IMR-90 (cell line): ENCODE results near the gene DPF3. TPM values are rescaled to one million over a fixed set of nuclear protein-coding genes. Genes with fewer than 3 reads are reported as not detected.

Experiments
- ATAC-seq: fragments of 200-7000 bp; cut with Tn5 transposase; 2 replicates; pipeline ENCODE4 v1.9.1; 2020; ENCODE audit warnings: low read depth, mild to moderate bottlenecking, moderate library complexity
- BruUV-seq: library from RNA; stranded (reverse); fragments of 400-500 nt; replicated peaks from 2 replicates; lab custom pipeline; 2021; lab: Mats Ljungman, UMichigan
- CTCF ChIA-PET: fragments of 300-600 bp; formaldehyde crosslinking; extraction: SDS; loops from one replicate; lab custom pipeline; 2021; ENCODE audit warnings: antibody characterized with exemption; lab: Yijun Ruan, JAX
- POLR2A ChIA-PET: fragments of 300-600 bp; sonication (Branson Sonifier 250); formaldehyde crosslinking; loops from one replicate; lab custom pipeline; 2022; ENCODE audit warnings: antibody characterized with exemption; ENCODE audit not compliant: unreplicated experiment; lab: Charles Lee
- DNase-seq: peaks from one replicate; pipeline ENCODE4 v3.0.0; 2013
- H2AFZ ChIP-seq: replicated peaks from 2 replicates; pipeline ENCODE3; 2013; ENCODE audit warnings: low read length, mild to moderate bottlenecking; ENCODE audit not compliant: poor library complexity
- H2AK5ac ChIP-seq: 2 replicates; pipeline ENCODE4 v1.6.1; 2013; ENCODE audit warnings: low read depth, low read length, inconsistent platforms
- H2AK9ac ChIP-seq: replicated peaks from 2 replicates; pipeline ENCODE3; 2013; ENCODE audit warnings: mild to moderate bottlenecking, low read depth, low read length, moderate library complexity; ENCODE audit not compliant: poor library complexity
- H2BK120ac ChIP-seq: 2 replicates; pipeline ENCODE4 v1.6.1; 2013; ENCODE audit warnings: low read depth, low read length, inconsistent platforms
- H2BK15ac ChIP-seq: 3 replicates; pipeline ENCODE4 v1.6.1; 2013; ENCODE audit warnings: low read depth, low read length, inconsistent platforms
- H2BK20ac ChIP-seq: 2 replicates; pipeline ENCODE4 v1.6.1; 2013; ENCODE audit warnings: low read depth, mild to moderate bottlenecking, inconsistent platforms, low read length, moderate library complexity
- H2BK5ac ChIP-seq: 2 replicates; pipeline ENCODE4 v1.6.1; 2013; ENCODE audit warnings: mild to moderate bottlenecking, low read depth, low read length, inconsistent platforms; ENCODE audit not compliant: poor library complexity, severe bottlenecking
- H3K14ac ChIP-seq: replicated peaks from 2 replicates; pipeline ENCODE4 v1.6.1; 2013; ENCODE audit warnings: low read depth, low read length, inconsistent platforms
- H3K18ac ChIP-seq: 2 replicates; pipeline ENCODE4 v1.6.1; 2013; ENCODE audit warnings: low read depth, low read length, control low read depth
- H3K23ac ChIP-seq: 2 replicates; pipeline ENCODE4 v1.6.1; 2013; ENCODE audit warnings: low read depth, low read length, inconsistent platforms
- H3K27ac ChIP-seq: 2 replicates; pipeline ENCODE4 v1.5.1; 2013; ENCODE audit warnings: mild to moderate bottlenecking, control low read depth, low read length; ENCODE audit not compliant: insufficient read depth
- H3K27me3 ChIP-seq: 2 replicates; pipeline ENCODE4 v1.6.1; 2013; ENCODE audit warnings: low read length; ENCODE audit not compliant: control insufficient read depth, insufficient read depth
- H3K36me3 ChIP-seq: 2 replicates; pipeline ENCODE4 v1.6.1; 2013; ENCODE audit warnings: low read length, mixed read lengths; ENCODE audit not compliant: control insufficient read depth, insufficient read depth
- H3K4ac ChIP-seq: 2 replicates; pipeline ENCODE4 v1.6.1; 2013; ENCODE audit warnings: low read depth, low read length, inconsistent platforms
- H3K4me1 ChIP-seq: 2 replicates; pipeline ENCODE4 v1.6.1; 2013; ENCODE audit warnings: low read length, mixed read lengths; ENCODE audit not compliant: control insufficient read depth, insufficient read depth
- H3K4me2 ChIP-seq: 2 replicates; pipeline ENCODE4 v1.6.1; 2013; ENCODE audit warnings: low read depth, mild to moderate bottlenecking, control low read depth, low read length, moderate library complexity
- H3K4me3 ChIP-seq: 2 replicates; pipeline ENCODE4 v1.5.1; 2013; ENCODE audit warnings: low read depth, mild to moderate bottlenecking, control low read depth, low read length, moderate library complexity; ENCODE audit not compliant: insufficient read depth
- H3K56ac ChIP-seq: 2 replicates; pipeline ENCODE4 v1.6.1; 2013; ENCODE audit warnings: low read length, inconsistent platforms; ENCODE audit not compliant: insufficient read depth; ENCODE audit errors: extremely low read depth
- H3K79me1 ChIP-seq, 2 experiments: 2 replicates each; pipeline ENCODE4 v1.6.1; 2013; ENCODE audit warnings: low read length in 2 of 2, inconsistent platforms in 1 of 2, low read depth in 1 of 2
- H3K9ac ChIP-seq: 2 replicates; pipeline ENCODE4 v1.6.1; 2013; ENCODE audit warnings: low read depth, low read length, control low read depth
- H3K9me1 ChIP-seq: 2 replicates; pipeline ENCODE4 v1.6.1; 2013; ENCODE audit warnings: low read length, inconsistent platforms; ENCODE audit not compliant: insufficient read depth
- H3K9me3 ChIP-seq: 2 replicates; pipeline ENCODE4 v1.6.1; 2013; ENCODE audit warnings: low read length; ENCODE audit not compliant: control insufficient read depth, insufficient read depth
- H4K20me1 ChIP-seq: 2 replicates; pipeline ENCODE4 v1.6.1; 2013; ENCODE audit warnings: low read length, inconsistent platforms; ENCODE audit not compliant: insufficient read depth
- H4K5ac ChIP-seq: 2 replicates; pipeline ENCODE4 v1.6.1; 2013; ENCODE audit warnings: mild to moderate bottlenecking, low read depth, low read length, control low read depth
- H4K8ac ChIP-seq, 2 experiments: 2 replicates each; pipeline ENCODE4 v1.6.1; 2013; ENCODE audit warnings: low read depth in 2 of 2, low read length in 2 of 2, control low read depth in 1 of 2, inconsistent platforms in 1 of 2
- H4K91ac ChIP-seq: 2 replicates; pipeline ENCODE4 v1.6.1; 2013; ENCODE audit warnings: low read depth, low read length, inconsistent platforms; ENCODE audit not compliant: insufficient read depth
- CEBPB ChIP-seq: IDR thresholded peaks from 2 replicates; pipeline ENCODE4 v1.6.1; 2012; ENCODE audit warnings: low read depth, low read length, improper control_type of control experiment
- CHD1 ChIP-seq: IDR thresholded peaks from 2 replicates; pipeline ENCODE4 v1.6.1; 2012; ENCODE audit warnings: low read depth, low read length, improper control_type of control experiment
- FOS ChIP-seq: fragments of 150-350 bp; IDR thresholded peaks from 2 replicates; pipeline ENCODE4 v1.6.1; 2016; ENCODE audit warnings: low read depth, low read length
- MAFK ChIP-seq: IDR thresholded peaks from 2 replicates; pipeline ENCODE4 v1.6.1; 2012; ENCODE audit warnings: low read depth, low read length, improper control_type of control experiment
- MXI1 ChIP-seq: IDR thresholded peaks from 2 replicates; pipeline ENCODE4 v1.6.1; 2012; ENCODE audit warnings: low read depth, mild to moderate bottlenecking, low read length, moderate library complexity, borderline replicate concordance
- RCOR1 ChIP-seq: IDR thresholded peaks from 2 replicates; pipeline ENCODE4 v1.6.1; 2012; ENCODE audit warnings: mild to moderate bottlenecking, low read length, improper control_type of control experiment; ENCODE audit not compliant: insufficient replicate concordance
- WGBS, 2 experiments: methylation state at CpG; one replicate each; pipeline versions ENCODE4 v1.1.5 to v1.1.7; 2013; ENCODE audit warnings: missing lambda C conversion rate in 2 of 2; ENCODE audit not compliant: insufficient read length in 1 of 2; ENCODE audit errors: extremely low coverage in 2 of 2; 5-methylcytosine and 5-hydroxymethylcytosine counted together
- dilution Hi-C: fragments of 300-500 bp; cut with HindIII; formaldehyde crosslinking; loops from one replicate; pipeline ENCODE4 v1.14.3; 2018; ENCODE audit warnings: low sequenced_read_pairs; ENCODE audit not compliant: unreplicated experiment
- in situ Hi-C: fragments of 300-500 bp; cut with MboI; formaldehyde crosslinking; loops from 3 replicates; pipeline ENCODE4 v1.14.3; 2019; ENCODE audit warnings: low sequenced_read_pairs, inconsistent platforms, mixed read lengths
- intact Hi-C: fragments of 100-400 bp; cut with micrococcal nuclease; formaldehyde crosslinking; loops from 2 replicates; pipeline ENCODE4 v1.10.0; 2022
- polyA plus RNA-seq, 3 experiments: library from polyadenylated mRNA; depleted of rRNA; stranded (reverse); fragments of >200 nt; gene quantifications; 2 replicates each; pipeline ENCODE4 v1.2.3, GENCODE V29; 2012; ENCODE audit warnings: low replicate concordance in 1 of 3
- total RNA-seq: library from RNA; depleted of rRNA; stranded (reverse); fragments of >200 nt; gene quantifications from 2 replicates; pipeline ENCODE4 v1.2.3, GENCODE V29; 2012
- TF ChIP-seq, protein P1 (sequence below): fragments of 150-350 bp; IDR thresholded peaks from 2 replicates; pipeline ENCODE4 v1.6.1; 2016; ENCODE audit warnings: low read depth, mild to moderate bottlenecking, low read length, moderate library complexity, borderline replicate concordance

DPF3 gene
- total and polyA plus RNA-seq, 2 of the 4 experiments (the other 2 are of a cell fraction): 30.5 to 32.8 TPM

DNA sequence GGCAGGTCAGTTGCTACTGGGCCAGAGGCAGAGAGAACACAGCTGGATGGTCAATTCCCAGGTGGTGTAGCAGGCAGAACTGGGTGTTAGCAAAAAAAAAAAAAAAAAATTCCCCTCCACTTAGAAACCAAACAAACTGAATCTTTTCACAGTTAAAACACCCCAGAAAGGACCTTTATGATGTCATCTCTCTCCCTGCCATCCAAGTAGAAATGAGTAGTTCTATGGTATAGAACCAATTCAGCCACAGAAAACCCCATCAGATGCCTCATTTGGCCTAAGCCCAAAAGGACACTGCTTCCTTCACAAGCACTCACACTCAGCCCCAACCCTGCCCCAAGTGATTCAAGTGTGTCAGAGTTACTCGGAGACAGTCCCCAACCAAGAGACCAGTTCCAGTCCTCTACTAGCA lies 230.8 kb downstream of the DPF3 start (continued):
- TF ChIP-seq CHD1 (no peak), RCOR1 (no peak), MXI1 (no peak)
- TF ChIP-seq, protein P1, sequence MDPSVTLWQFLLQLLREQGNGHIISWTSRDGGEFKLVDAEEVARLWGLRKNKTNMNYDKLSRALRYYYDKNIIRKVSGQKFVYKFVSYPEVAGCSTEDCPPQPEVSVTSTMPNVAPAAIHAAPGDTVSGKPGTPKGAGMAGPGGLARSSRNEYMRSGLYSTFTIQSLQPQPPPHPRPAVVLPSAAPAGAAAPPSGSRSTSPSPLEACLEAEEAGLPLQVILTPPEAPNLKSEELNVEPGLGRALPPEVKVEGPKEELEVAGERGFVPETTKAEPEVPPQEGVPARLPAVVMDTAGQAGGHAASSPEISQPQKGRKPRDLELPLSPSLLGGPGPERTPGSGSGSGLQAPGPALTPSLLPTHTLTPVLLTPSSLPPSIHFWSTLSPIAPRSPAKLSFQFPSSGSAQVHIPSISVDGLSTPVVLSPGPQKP: no peak

DNA sequence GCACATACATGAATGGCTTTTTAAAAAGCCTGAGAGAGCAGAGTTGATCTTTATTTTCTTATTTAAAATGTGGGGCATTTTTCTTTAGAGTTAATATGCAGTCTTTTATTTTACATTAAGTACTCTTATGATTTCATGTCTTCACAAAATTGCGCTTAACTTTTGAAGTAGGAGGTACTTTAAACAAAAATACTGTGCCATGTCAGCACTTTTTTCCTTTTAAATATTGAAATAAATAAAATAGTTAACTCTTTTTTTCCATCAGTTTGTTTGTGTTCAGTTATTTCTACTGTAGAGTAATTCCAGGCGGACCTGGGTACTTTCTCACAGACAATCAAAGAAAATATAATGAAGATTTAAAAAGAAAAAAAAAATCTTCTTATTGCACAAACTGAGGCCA lies 231.7 kb downstream of the DPF3 start:
- Histone ChIP-seq H2BK20ac (no peak overlapping the region; the same call in 1 of the 2 replicates), H3K4me1 (peaks cover 22% of the 10 kb centered on the region), H3K27ac (peak overlapping the region; percentile 42; the same call in 1 of the 2 replicates), H3K9me3 (no peaks in the 10 kb centered on the region), H4K20me1 (no peaks in the 10 kb centered on the region), H3K36me3 (peaks cover 6% of the 10 kb centered on the region), H3K9me1 (peaks cover 24% of the 10 kb centered on the region), H2BK5ac (peak overlapping the region; percentile 34), H4K5ac (peak overlapping the region; percentile 89; the same call in 1 of the 2 replicates), H3K23ac (no peak overlapping the region), H3K4me2 (no peak overlapping the region), H3K4me3 (no peak overlapping the region), H3K79me1 (peaks cover 17 to 23% of the 10 kb centered on the region in 2 experiments), H3K4ac (peak overlapping the region; percentile 85; the same call in 1 of the 2 replicates), H2AK5ac (peak overlapping the region; percentile 86), H3K27me3 (no peaks in the 10 kb centered on the region), H3K9ac (no peak overlapping the region), H2AK9ac (no peak overlapping the region), H3K56ac (no peak overlapping the region), H2BK120ac (peak overlapping the region; percentile 99), H3K14ac (0 out of 2 replicates have a peak overlapping the region, but pooled peaks have one; percentile 58), H2AFZ (no peak overlapping the region), H3K18ac (no peak overlapping the region), H2BK15ac (no peak overlapping the region; the same call in 2 of the 3 replicates), H4K91ac (peak overlapping the region; percentile 54; the same call in 1 of the 2 replicates), H4K8ac (peak overlapping the region; percentile 69 to 99; a peak in 2 of 4 replicates)
- no TSS peak for BruUV-seq
- no peak for TF ChIP-seq FOS
- no peak for TF ChIP-seq CEBPB
- peak; percentile 94 for TF ChIP-seq MAFK
- TF ChIP-seq RCOR1: no peak
- intact Hi-C loops: no loop called here
- POLR2A ChIA-PET: interaction anchor here (0.6 kb wide), 1 partner anchor 140 kb away, joined by 5 read pairs; no protein-coding TSS in a partner anchor
- in situ Hi-C loops: no loop called here
- CTCF ChIA-PET: interaction anchor here (0.7 to 1.2 kb wide), 2 partner anchors 35 to 146 kb away, joined by 3 read pairs; no protein-coding TSS in a partner anchor
- ATAC-seq: no peak
- dilution Hi-C loops: no loop called here
- WGBS, 2 experiments: no CpG with 5 or more reads among the region's 2 CpGs
- no peak for DNase-seq
